GM18858 (cell line): ENCODE data around the gene SPECC1.
"Not testable (repeated sequence)": the region's sequence is repeated elsewhere in the genome, so short reads cannot be mapped to it uniquely, and the experiment has no call there.

Experiments used
- ATAC-seq: cut with Tn5 transposase; IDR thresholded peaks from one replicate; pipeline ENCODE4 v1.9.1; 2021; ENCODE audit not compliant: unreplicated experiment

SPECC1 gene

GRCh38 chr17:20009052-20009301 lies 182 bp upstream of the SPECC1 start:
- ATAC-seq = no peak

GRCh38 chr17:20010099-20010863 lies 1.1 kb downstream of the SPECC1 start:
- ATAC-seq = no peak

DNA sequence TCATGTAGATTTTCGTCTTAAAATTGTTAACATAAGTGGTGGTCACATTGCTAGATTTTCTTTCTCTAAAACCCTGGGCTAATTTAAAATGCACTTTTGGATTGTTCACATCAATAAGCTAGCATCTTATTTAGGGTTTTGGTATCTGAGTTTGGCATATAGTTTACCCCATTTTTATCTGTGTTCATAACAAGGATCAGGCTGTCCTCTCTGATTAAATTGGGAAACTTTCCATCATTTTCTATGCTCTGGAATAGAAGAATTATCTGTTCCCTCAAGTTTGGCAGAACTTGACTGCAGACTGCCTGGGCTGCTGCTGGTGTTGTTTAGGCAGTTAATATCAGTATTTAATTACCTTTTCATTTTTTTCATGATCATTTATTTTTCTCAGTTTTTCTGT lies 1.8 kb downstream of the SPECC1 start:
- ATAC-seq = no peak

- ATAC-seq = no peak
Measured at GRCh38 chr17:20012017-20012536, 2.9 kb downstream of the SPECC1 start.

GRCh38 chr17:20016475-20016992 lies 7.4 kb downstream of the SPECC1 start:
- ATAC-seq = not testable (repeated sequence)

GRCh38 chr17:20022701-20023100 lies 13.5 kb downstream of the SPECC1 start:
- no peak for ATAC-seq

- no peak for ATAC-seq
Measured at GRCh38 chr17:20026960-20027359, 17.8 kb downstream of the SPECC1 start.

GRCh38 chr17:20028443-20028842 lies 19.3 kb downstream of the SPECC1 start:
- ATAC-seq = no peak

GRCh38 chr17:20032636-20033035 lies 23.5 kb downstream of the SPECC1 start:
- ATAC-seq = no peak

- no peak for ATAC-seq
Measured at GRCh38 chr17:20033415-20033814, 24.3 kb downstream of the SPECC1 start.

DNA sequence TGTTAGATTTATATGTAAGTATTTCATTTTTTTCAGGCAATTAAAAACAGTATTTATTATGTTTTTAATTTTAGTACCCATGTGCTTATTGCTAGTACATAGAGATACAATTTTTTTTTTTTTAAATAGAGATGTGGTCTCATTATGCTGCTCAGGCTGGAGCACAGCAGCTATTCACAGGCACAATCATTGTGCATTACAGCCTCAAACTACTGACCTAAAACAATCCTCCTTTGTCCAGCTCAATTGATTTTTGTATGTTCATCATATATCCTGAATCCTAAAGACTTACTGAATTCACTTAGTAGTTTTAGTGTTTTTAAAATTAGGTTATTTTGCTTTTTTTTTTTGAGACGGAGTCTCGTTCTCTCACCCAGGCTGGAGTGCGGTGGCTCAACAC lies 26.3 kb downstream of the SPECC1 start:
- no peak for ATAC-seq

- ATAC-seq = not testable (repeated sequence)
Measured at GRCh38 chr17:20037286-20037685, 28.1 kb downstream of the SPECC1 start.

GRCh38 chr17:20039037-20039436 lies 29.9 kb downstream of the SPECC1 start:
- no peak for ATAC-seq

DNA sequence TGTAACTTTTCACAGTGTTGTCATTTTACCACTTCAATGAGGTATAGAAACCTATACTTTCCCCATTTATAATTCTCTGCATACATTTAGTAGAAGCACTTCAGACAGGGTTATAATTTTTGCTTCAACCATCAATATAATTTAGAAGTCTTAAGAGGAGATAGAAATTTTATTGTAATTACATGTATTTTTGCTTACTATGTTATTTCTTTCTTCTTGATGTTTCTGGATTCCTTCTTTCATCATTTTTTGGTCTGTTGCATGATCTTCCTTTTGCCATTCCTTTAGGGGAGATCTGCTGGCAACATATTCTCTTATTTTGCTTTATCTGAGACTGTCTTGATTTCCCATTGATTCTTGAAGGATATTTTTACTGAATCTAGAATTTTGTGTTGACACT lies 31.1 kb downstream of the SPECC1 start:
- ATAC-seq = no peak

DNA sequence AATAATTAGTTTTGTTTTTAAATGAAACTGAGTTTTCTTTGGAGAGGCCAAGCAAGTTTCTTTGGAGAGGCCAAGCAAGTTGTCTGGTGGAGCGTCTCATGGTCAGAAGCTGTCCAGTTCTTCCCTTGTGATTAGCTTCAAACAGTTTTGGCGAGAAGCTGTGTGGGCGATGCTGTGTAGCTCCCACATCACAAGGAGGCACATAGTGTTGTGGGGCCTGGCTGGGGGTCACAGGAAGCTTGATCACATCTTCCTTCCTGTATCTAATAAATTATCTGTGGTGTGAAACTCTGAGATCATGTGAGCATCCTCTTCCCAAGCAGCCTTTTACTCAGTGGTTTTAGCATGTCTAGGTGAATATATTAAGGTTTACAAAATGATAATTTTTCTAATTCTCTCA lies 33.9 kb downstream of the SPECC1 start:
- no peak for ATAC-seq

- no peak for ATAC-seq
Measured at GRCh38 chr17:20045476-20045875, 36.3 kb downstream of the SPECC1 start.

- no peak for ATAC-seq
Measured at GRCh38 chr17:20046629-20047028, 37.5 kb downstream of the SPECC1 start.

DNA sequence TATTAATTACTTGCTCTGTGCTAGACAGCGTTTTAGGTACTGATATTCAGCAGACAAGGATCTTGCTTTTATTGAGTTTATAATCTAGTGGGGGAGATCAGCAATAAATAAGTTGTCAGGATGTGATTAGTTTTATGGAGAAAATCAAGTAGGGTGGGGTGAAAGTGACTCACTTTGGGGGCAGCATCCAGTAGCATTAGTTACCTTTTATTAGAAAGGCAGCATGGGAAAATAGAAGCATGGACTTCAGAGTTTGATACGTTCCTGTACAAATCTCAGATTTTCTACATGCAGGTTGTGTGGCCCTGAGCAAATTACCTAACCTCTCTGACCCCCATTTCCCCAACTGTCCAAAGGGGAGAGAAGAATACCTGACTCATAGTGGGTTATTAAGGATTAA lies 42.5 kb downstream of the SPECC1 start:
- ATAC-seq = no peak

GRCh38 chr17:20053361-20053964 lies 44.3 kb downstream of the SPECC1 start:
- no peak for ATAC-seq

DNA sequence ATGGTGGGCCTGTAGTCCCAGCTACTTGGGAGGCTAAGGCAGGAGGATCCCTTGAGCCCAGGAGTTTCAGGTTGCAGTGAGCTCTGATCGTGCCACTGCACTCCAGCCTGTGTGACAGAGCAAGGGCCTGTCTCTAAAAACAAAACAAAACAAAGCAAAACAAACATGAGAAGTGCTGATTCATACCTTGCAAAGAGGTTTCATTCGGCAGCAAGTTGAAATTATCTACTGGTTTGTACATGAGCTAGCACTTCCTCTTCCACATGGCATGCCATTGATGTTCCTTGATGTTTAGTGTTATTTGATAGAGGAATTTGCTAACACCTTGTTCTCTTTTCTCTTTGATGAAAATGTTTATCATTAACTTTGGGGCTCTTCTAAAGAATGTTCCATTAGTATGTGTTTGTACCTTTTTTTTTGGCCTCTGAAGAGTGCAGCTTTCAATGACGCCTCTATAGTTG lies 50.6 kb downstream of the SPECC1 start:
- ATAC-seq = peak; percentile 50

GRCh38 chr17:20063665-20064648 lies 54.8 kb downstream of the SPECC1 start:
- ATAC-seq = peak; percentile 37
